Liver (tissue), 9 donors: Measurements from ENCODE around the gene ZNF423. TPM values are rescaled to one million over a fixed set of nuclear protein-coding genes. Genes with fewer than 3 reads are reported as not detected.

Experiments used
- DNase-seq: peaks from one replicate; pipeline ENCODE4 v3.0.0-alpha.2; 2017; ENCODE audit warnings: low spot score
- H3K27ac ChIP-seq, 2 donors: one replicate each; pipeline ENCODE4 v1.7.0; 2013; ENCODE audit warnings: inconsistent platforms in 2 of 2, low read length in 2 of 2, control low read depth in 1 of 2, low read depth in 1 of 2, mild to moderate bottlenecking in 1 of 2
- H3K27me3 ChIP-seq, 4 donors: one replicate each; pipeline versions ENCODE4 v1.6.1 to v1.7.0; 2013; ENCODE audit warnings: low read length in 3 of 4, inconsistent platforms in 1 of 4, mild to moderate bottlenecking in 1 of 4, moderate library complexity in 1 of 4; ENCODE audit not compliant: control insufficient read depth in 4 of 4, insufficient read depth in 4 of 4
- H3K36me3 ChIP-seq, 4 donors: one replicate each; pipeline versions ENCODE4 v1.6.1 to v1.7.0; 2013; ENCODE audit warnings: low read length in 3 of 4, mild to moderate bottlenecking in 3 of 4, low read depth in 1 of 4, moderate library complexity in 1 of 4; ENCODE audit not compliant: control insufficient read depth in 4 of 4, insufficient read depth in 3 of 4
- H3K4me1 ChIP-seq, 4 donors: one replicate each; pipeline versions ENCODE4 v1.6.1 to v1.7.0; 2013; ENCODE audit warnings: low read length in 3 of 4, mild to moderate bottlenecking in 3 of 4, moderate library complexity in 1 of 4; ENCODE audit not compliant: control insufficient read depth in 4 of 4, insufficient read depth in 4 of 4
- H3K4me3 ChIP-seq, 3 donors: one replicate each; pipeline versions ENCODE4 v1.6.1 to v1.7.0; 2013; ENCODE audit warnings: low read length in 3 of 3, control low read depth in 1 of 3, low read depth in 1 of 3, mild to moderate bottlenecking in 1 of 3
- H3K9ac ChIP-seq, 2 donors: one replicate each; pipeline ENCODE4 v1.7.0; 2013; ENCODE audit warnings: low read length in 2 of 2, mild to moderate bottlenecking in 2 of 2, moderate library complexity in 2 of 2, control low read depth in 1 of 2, low read depth in 1 of 2
- H3K9me3 ChIP-seq, 4 donors: one replicate each; pipeline versions ENCODE4 v1.6.1 to v1.7.0; 2013; ENCODE audit warnings: low read length in 3 of 4; ENCODE audit not compliant: control insufficient read depth in 4 of 4
- FOXA1 ChIP-seq: IDR thresholded peaks from 2 replicates; pipeline ENCODE4 v1.6.1; 2016; ENCODE audit warnings: antibody characterized with exemption
- FOXA2 ChIP-seq: IDR thresholded peaks from 2 replicates; pipeline ENCODE4 v1.6.1; 2016; ENCODE audit warnings: antibody characterized with exemption
- HNF4A ChIP-seq, 2 donors: conservative IDR thresholded peaks; 2 replicates each; pipeline ENCODE4 v1.6.1; 2016; ENCODE audit warnings: antibody characterized with exemption in 2 of 2, mild to moderate bottlenecking in 2 of 2
- JUND ChIP-seq, 2 donors: IDR thresholded peaks; 2 replicates each; pipeline ENCODE4 v1.6.1; 2016; ENCODE audit warnings: antibody characterized with exemption in 2 of 2
- MAX ChIP-seq: IDR thresholded peaks from 2 replicates; pipeline ENCODE4 v1.6.1; 2016; ENCODE audit warnings: antibody characterized with exemption
- NR2F2 ChIP-seq: IDR thresholded peaks from 2 replicates; pipeline ENCODE4 v1.6.1; 2016; ENCODE audit warnings: antibody characterized with exemption
- RAD21 ChIP-seq, 2 donors: IDR thresholded peaks; 2 replicates each; pipeline ENCODE4 v1.6.1; 2016; ENCODE audit warnings: antibody characterized with exemption in 2 of 2, mild to moderate bottlenecking in 2 of 2
- RXRA ChIP-seq, 2 donors: IDR thresholded peaks; 2 replicates each; pipeline ENCODE4 v1.6.1; 2017 to 2018; ENCODE audit warnings: antibody characterized with exemption in 2 of 2, mild to moderate bottlenecking in 1 of 2
- SP1 ChIP-seq: IDR thresholded peaks from 2 replicates; pipeline ENCODE4 v1.6.1; 2018; ENCODE audit warnings: antibody characterized with exemption, mild to moderate bottlenecking
- TAF1 ChIP-seq: conservative IDR thresholded peaks from 2 replicates; pipeline ENCODE4 v1.6.1; 2016; ENCODE audit warnings: antibody characterized with exemption, mild to moderate bottlenecking
- YY1 ChIP-seq: IDR thresholded peaks from 2 replicates; pipeline ENCODE4 v1.6.1; 2016; ENCODE audit warnings: antibody characterized with exemption, mild to moderate bottlenecking
- WGBS: extraction: QIAGEN DNeasy Blood & Tissue Kit; methylation state at CpG from one replicate; pipeline ENCODE4 v1.1.7; 2013; 5-methylcytosine and 5-hydroxymethylcytosine counted together
- polyA plus RNA-seq, 2 donors: library from polyadenylated mRNA; stranded (reverse) in 1 of 2; unstranded in 1 of 2; fragments of 200-250 nt in 1 of 2; fragments of >200 nt in 1 of 2; fragmentation: Nextera tagmentation in 1 of 2; extraction: Ambion mirVana in 1 of 2; gene quantifications; one replicate each; pipeline versions ENCODE4 v1.2.1 to v1.2.3, GENCODE V29; 2013 to 2015
- total RNA-seq, 2 donors: library from RNA; depleted of rRNA; stranded (reverse); fragments of >200 nt; gene quantifications; one replicate each; pipeline ENCODE4 v1.2.3, GENCODE V29; 2014
- TF ChIP-seq, protein P1 (sequence below): fragments of 150-350 bp; IDR thresholded peaks from 2 replicates; pipeline ENCODE4 v1.5.1; 2017; ENCODE audit warnings: improper control_type of control experiment, low read depth, low read length; ENCODE audit not compliant: missing input control
- TF ChIP-seq, protein P2 (sequence below): IDR thresholded peaks from 2 replicates; pipeline ENCODE4 v1.6.1; 2016; ENCODE audit warnings: antibody characterized with exemption
- donor health status: healthy.
- donor health status: healthy.
- donor health status: healthy.
- donor health status: healthy.
- donor health status: healthy.

Gene ZNF423
- total and polyA plus RNA-seq, 4 donors: 0.24 to 1.6 (median 0.39) TPM

GRCh38 chr16:49558451-49558850 is 297.5 kb downstream of the ZNF423 start:
- no peak for DNase-seq
- no peaks in the 10 kb centered on the region for H3K36me3 ChIP-seq
- H3K27me3 ChIP-seq: no peaks in the 10 kb centered on the region
- no peak overlapping the region for H3K9ac ChIP-seq
- WGBS: 78% methylated on average over 2 of the region's 2 CpGs
- TF ChIP-seq TAF1 (no peak), FOXA1 (no peak), RAD21 (IDR thresholded peaks at IDR 0.05) (no peak), FOXA2 (no peak), NR2F2 (no peak), SP1 (no peak), MAX (no peak), HNF4A (conservative IDR thresholded peaks at IDR 0.05) (no peak)
- TF ChIP-seq, protein P1, sequence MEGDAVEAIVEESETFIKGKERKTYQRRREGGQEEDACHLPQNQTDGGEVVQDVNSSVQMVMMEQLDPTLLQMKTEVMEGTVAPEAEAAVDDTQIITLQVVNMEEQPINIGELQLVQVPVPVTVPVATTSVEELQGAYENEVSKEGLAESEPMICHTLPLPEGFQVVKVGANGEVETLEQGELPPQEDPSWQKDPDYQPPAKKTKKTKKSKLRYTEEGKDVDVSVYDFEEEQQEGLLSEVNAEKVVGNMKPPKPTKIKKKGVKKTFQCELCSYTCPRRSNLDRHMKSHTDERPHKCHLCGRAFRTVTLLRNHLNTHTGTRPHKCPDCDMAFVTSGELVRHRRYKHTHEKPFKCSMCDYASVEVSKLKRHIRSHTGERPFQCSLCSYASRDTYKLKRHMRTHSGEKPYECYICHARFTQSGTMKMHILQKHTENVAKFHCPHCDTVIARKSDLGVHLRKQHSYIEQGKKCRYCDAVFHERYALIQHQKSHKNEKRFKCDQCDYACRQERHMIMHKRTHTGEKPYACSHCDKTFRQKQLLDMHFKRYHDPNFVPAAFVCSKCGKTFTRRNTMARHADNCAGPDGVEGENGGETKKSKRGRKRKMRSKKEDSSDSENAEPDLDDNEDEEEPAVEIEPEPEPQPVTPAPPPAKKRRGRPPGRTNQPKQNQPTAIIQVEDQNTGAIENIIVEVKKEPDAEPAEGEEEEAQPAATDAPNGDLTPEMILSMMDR: no peak
- TF ChIP-seq, protein P2, sequence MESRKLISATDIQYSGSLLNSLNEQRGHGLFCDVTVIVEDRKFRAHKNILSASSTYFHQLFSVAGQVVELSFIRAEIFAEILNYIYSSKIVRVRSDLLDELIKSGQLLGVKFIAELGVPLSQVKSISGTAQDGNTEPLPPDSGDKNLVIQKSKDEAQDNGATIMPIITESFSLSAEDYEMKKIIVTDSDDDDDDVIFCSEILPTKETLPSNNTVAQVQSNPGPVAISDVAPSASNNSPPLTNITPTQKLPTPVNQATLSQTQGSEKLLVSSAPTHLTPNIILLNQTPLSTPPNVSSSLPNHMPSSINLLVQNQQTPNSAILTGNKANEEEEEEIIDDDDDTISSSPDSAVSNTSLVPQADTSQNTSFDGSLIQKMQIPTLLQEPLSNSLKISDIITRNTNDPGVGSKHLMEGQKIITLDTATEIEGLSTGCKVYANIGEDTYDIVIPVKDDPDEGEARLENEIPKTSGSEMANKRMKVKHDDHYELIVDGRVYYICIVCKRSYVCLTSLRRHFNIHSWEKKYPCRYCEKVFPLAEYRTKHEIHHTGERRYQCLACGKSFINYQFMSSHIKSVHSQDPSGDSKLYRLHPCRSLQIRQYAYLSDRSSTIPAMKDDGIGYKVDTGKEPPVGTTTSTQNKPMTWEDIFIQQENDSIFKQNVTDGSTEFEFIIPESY: no peak
- H3K9me3 ChIP-seq: no peaks in the 10 kb centered on the region
- no peak overlapping the region for H3K4me3 ChIP-seq
- no peak overlapping the region for H3K27ac ChIP-seq
- no peaks in the 10 kb centered on the region for H3K4me1 ChIP-seq

DNA sequence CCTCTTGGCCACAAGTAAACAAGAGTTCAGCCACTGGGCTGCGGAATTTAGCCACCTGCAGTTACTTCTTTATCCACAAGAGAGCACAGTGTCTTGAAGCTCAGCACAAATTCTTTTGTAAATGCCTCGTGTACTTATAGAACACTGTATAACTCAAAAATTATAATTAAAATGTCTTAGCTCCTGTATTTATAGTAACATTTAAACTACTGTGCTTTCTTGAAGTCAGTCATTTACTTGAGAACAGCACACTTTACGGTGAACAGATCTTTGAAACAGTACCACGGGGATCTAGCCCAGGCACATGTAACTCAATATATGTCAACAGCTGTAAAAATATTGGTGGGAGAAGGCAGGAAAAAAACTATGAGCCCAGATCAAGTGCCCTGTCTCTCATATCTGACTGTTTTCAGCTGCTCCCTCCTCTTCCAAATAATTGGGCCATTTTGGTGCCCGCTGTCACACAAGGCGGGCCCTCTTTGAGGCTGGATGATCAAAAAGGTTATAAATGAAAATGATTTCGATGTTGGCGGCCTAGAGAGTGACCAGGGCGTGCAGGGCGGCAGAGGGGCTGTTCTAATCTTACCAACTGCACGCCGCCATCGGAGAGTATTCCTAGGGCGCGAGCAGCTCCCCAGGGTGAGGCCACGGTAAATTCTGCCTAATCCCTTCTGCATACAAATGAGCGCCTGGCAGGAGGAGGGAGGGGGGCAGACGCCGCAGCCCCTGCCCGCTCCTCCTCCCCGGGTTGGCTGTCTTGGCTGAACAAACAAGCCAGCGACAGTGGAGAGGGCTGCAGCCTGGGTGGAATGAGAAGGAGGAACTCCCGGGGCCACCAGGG is 299.1 kb downstream of the ZNF423 start:
- TF ChIP-seq FOXA1: no peak
- no peak for TF ChIP-seq TAF1
- TF ChIP-seq, protein P1: peak; percentile 36
- no peak for TF ChIP-seq JUND (IDR thresholded peaks at IDR 0.05)
- TF ChIP-seq MAX: no peak
- TF ChIP-seq YY1: no peak
- TF ChIP-seq RXRA (IDR thresholded peaks at IDR 0.05): no peak
- peak; percentile 45 to 75 for TF ChIP-seq RAD21 (IDR thresholded peaks at IDR 0.05)
- 52% methylated on average over 23 of the region's 23 CpGs for WGBS
- no peaks in the 10 kb centered on the region for H3K27me3 ChIP-seq
- no peaks in the 10 kb centered on the region for H3K4me1 ChIP-seq
- no peak overlapping the region for H3K27ac ChIP-seq
- H3K9me3 ChIP-seq: no peaks in the 10 kb centered on the region
- DNase-seq: no peak
- no peaks in the 10 kb centered on the region for H3K36me3 ChIP-seq
- no peak overlapping the region for H3K4me3 ChIP-seq
- H3K9ac ChIP-seq: no peak overlapping the region
